T-helper 1 cell (primary cell): ENCODE measurements around the gene FAM83G.
"Not testable (repeated sequence)": the region's sequence is repeated elsewhere in the genome, so short reads cannot be mapped to it uniquely, and the experiment has no call there.

ENCODE experiments used
- DNase-seq, 5 donors: peaks; one replicate each; pipeline ENCODE4 v3.0.0-alpha.2; 2012 to 2020
- total RNA-seq, 4 donors: gene quantifications; one replicate each; lab custom pipeline; 2026; lab: John Stamatoyannopoulos, UW

Gene FAM83G, protein sequence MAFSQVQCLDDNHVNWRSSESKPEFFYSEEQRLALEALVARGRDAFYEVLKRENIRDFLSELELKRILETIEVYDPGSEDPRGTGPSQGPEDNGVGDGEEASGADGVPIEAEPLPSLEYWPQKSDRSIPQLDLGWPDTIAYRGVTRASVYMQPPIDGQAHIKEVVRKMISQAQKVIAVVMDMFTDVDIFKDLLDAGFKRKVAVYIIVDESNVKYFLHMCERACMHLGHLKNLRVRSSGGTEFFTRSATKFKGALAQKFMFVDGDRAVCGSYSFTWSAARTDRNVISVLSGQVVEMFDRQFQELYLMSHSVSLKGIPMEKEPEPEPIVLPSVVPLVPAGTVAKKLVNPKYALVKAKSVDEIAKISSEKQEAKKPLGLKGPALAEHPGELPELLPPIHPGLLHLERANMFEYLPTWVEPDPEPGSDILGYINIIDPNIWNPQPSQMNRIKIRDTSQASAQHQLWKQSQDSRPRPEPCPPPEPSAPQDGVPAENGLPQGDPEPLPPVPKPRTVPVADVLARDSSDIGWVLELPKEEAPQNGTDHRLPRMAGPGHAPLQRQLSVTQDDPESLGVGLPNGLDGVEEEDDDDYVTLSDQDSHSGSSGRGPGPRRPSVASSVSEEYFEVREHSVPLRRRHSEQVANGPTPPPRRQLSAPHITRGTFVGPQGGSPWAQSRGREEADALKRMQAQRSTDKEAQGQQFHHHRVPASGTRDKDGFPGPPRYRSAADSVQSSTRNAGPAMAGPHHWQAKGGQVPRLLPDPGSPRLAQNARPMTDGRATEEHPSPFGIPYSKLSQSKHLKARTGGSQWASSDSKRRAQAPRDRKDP
- 17.8 to 27.5 (median 19.6) reads per million in 4 donors for total RNA-seq

GRCh38 chr17:19004421-19005136 lies at the start of gene FAM83G:
Gene FAM83G, minus strand, starts transcription at chr17:19004764. Its CDS starts 723 bp downstream, at chr17:19004041.
- DNase-seq: peak; percentile 72 to 84 (median 80)

- not testable (repeated sequence) for DNase-seq
Observed at GRCh38 chr17:19048826-19049225, 44.3 kb upstream of the FAM83G start.

DNA sequence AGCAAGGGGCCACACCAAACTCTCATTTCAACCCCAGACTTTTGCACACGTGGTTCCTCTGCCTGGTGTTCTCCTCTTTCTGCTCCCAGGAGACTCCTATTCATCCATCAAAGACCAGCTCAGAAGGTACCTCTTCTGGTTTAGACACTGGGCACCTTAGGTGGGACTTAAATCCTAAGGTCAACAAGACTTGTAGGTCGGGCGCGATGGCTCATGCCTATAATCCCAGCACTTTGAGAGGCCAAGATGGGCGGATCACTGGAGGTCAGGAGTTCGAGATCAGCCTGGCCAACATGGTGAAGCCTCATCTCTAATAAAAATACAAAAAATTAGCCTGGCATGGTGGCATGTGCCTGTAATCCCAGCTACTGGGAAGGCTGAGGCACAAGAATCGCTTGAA lies 42.9 kb upstream of the FAM83G start:
- not testable (repeated sequence) for DNase-seq

- not testable (repeated sequence) for DNase-seq
Observed at GRCh38 chr17:19046782-19047375, 42.3 kb upstream of the FAM83G start, which contains the start of gene GRAP. Gene GRAP, minus strand, starts transcription at chr17:19046957. Its CDS starts 31 bp downstream, at chr17:19046926.

GRCh38 chr17:19044643-19045042 lies 40.1 kb upstream of the FAM83G start:
- DNase-seq: not testable (repeated sequence)

- DNase-seq: not testable (repeated sequence)
Observed at GRCh38 chr17:19043032-19043431, 38.5 kb upstream of the FAM83G start.

DNA sequence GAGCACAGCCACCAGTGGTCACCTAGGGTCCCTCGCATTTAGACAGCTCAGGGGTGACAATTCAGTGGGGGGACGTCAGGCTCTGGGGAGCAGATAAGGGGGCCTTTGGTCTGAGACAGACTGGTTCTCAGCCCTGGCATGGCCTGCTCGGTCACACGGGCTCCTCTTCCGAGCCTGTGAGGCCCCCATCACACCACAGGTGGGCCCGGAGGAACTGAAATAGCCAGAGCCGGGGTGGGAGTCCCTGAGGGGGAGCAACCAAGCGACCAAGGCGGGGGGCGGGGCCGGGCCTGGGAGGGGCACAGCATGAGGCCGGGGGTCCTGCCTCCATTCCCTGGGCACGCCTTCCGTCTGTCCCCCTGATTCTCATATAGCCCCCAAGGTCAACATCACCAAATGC lies 37.8 kb upstream of the FAM83G start:
- not testable (repeated sequence) for DNase-seq

GRCh38 chr17:19041871-19042270 lies 37.3 kb upstream of the FAM83G start:
- peak in 1 of 5 donors; percentile 9 for DNase-seq

GRCh38 chr17:19040350-19040749 lies 35.8 kb upstream of the FAM83G start:
- not testable (repeated sequence) for DNase-seq

DNA sequence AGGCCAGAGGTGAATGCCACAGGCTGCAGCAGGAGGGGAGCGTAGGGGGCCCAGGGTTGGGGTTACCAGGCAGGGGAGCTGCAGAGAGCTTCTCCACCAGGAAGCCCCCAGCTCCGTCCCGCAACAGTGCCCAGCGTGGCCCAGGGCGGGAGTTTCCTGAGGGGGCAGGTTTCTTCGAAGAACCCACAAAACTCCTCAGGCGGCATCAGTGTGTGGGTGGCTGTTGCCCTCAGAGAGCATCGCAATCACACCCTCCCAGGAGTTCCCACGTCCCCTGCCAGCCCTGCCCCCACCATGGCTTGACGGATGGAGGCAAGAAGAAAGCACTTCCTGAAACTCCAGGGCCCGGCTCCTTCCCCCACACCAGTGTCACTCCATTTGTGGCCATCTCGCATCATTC lies 34.2 kb upstream of the FAM83G start:
- DNase-seq: not testable (repeated sequence)

DNA sequence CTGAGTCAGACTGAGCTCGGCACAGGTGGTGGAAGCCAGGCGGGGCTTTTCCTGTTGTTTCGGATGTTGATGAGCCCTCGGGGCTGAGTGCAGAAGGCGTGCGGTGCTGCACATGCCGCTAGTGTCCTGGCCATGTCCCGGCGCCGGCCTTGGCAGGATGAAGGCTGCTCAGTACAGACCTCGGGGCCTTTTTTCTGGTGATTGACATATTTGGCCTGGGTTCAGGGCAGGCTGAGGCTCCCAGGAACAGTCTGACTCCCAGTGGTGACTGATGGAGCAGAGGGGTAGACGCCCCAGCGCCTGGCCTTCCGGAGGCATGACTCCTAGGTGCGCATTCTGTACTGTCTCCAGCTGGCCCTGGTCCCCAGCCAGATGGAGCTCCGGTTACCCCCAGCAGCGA lies 33.4 kb upstream of the FAM83G start:
- DNase-seq: not testable (repeated sequence)

DNA sequence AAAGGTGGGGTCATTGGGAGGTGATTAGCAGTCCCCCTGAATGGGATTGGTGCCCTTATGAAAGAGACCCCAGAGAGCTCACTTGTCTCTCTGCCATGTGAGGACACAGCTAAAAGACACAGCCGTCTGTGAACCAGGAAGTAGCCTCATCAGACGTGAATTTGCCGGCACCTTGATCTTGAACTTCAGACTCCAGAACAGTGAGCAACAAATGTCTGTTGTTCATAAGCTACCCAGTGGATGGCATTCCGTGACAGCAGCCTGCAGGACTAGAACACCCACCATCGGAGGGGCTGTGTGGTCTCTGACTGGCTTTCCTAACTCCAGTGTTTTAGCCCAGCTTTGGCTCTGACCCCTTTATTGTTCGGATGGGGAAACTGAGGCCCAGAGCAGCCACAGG lies 33.0 kb upstream of the FAM83G start:
- not testable (repeated sequence) for DNase-seq

DNA sequence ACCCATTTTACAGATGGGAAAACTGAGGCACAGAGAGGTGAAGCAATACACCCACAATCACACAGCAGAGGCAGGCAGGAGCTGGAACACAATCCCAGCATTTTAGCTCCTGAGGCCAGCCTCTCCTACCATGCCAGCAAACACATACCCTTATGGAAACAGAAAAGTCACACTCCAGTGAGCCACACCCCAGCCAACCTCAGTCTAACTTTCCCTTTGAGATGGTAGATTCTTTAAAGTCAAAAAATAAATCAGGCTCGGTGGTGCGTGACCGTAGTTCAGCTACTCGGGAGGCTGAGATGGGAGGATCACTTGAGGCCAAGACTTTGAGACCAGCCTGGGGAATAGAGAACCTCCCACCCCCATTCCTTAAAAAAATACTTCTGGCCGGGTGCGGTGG lies 31.6 kb upstream of the FAM83G start:
- not testable (repeated sequence) for DNase-seq

DNA sequence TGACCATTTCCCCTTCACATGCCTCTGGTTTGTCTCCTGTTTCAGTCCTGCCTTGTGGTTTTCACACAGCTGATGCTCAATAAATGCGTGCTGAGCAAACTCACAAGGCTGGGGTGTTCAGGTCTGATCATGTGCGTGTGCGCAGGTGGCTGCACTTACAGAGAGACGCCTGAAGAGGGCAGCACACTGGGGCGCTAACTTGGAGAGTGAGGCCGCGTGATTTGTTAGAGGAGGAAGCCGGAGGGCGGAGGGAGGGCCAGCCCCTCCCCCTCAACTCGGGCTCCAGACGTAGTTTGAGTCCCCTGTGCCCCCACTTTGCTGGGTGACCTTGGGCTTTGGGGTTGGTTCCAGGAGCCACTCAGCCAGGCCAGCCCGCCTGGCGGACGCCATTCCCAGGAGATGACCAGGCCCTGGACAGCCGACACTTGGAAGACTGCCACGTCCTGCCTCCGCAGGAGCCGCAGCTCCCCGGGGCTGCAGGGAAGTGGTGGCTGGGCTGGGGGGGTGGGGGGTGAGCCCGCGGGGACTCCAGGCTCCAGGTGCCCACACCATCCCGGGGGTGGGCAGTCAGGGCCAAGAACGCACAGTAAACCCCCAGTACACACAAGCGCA lies 27.9 kb upstream of the FAM83G start:
- DNase-seq: not testable (repeated sequence)

DNA sequence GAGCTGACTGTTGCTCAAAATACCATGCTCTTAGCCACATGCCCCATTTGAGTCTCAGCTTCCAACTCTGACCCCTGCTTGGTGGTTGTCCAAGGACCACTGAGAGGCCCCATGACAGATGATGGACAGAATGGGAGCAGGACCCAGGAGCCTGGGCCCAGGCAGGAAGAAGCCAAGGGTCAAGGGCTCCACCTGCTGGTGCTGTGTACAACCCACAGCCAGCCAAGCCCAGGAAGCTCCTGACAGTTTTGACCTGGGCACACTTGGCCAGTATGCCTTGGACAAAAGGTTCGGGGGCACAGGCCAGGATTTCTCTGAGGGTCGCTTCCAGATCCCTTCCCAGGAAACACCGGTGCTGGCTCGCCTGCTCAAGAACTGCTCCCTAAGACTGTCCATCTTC lies 27.2 kb upstream of the FAM83G start:
- DNase-seq: peak in 2 of 5 donors; percentile 8 to 17

DNA sequence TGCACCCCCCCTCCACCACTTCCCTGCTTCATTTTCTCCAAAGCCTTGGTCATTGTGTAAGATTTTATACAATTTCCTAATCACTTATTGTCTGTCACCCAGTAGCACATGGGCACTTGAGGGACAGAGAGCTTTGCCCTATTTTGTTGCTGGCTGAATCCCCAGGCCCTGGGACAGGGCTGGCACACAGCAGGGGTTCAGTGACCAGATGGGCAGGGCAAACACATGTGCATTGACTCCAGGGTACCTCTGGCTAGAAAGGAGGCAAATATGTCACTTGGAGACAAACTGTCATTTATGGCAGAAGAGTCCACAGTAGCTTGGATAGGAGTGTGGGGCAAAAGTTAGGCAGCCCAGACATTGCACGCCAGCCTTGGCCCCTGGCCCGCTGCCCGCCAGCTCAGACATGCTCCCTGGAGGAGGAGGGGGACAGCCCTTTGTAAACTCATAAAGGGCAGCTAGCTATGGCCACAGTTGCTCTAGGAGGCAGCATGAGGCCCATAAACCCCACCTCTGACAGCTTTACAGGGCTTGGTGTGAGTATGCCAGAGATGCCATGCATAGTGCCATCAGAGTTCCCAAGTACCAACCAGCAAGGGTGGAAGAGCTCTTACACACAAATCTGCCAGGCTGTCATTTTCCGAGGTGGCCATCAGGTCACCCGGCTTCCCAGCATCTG lies 26.3 kb upstream of the FAM83G start:
- not testable (repeated sequence) for DNase-seq

GRCh38 chr17:19029740-19030139 lies 25.2 kb upstream of the FAM83G start:
- not testable (repeated sequence) for DNase-seq

DNA sequence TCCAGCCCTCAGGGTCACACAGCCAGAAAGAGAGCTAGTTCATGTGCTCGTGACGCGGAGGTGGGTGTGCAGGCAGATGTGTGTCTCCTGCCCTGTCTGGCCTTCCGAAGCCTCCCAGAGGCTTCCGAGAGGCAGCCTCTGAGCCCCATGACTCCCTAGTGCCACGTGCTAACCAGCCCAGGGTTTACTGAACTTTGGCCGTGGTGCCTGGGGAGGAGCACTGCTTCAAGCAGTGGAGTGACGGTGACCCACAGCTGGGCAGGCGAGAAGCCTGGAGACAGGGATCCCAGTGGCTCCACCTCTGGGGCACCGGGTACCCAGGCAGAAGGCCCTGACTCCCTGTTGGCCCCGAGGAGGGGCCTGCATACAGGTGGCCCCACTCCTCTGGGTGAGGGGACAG lies 24.1 kb upstream of the FAM83G start:
- DNase-seq: not testable (repeated sequence)

- DNase-seq: peak in 1 of 5 donors; percentile 13
Observed at GRCh38 chr17:19024101-19025078, 19.8 kb upstream of the FAM83G start.
